Spleen (tissue), 11 donors: ENCODE results near the gene PXMP4. TPM values are rescaled to one million over a fixed set of nuclear protein-coding genes. Genes with fewer than 3 reads are reported as not detected.

Experiments
- DNase-seq: peaks from one replicate; pipeline ENCODE4 v3.0.0-alpha.2; 2020
- H3K27ac ChIP-seq, 8 donors: fragments of 200-600 bp; sonication (generic) in 7 of 8; 1 replicate in 4 of 8; 2 replicates in 4 of 8; pipeline versions ENCODE4 v1.5.0 to v1.8.0; 2016 to 2021; ENCODE audit warnings: inconsistent platforms in 4 of 8, mild to moderate bottlenecking in 4 of 8, moderate library complexity in 1 of 8
- H3K27me3 ChIP-seq, 7 donors: fragments of 200-600 bp; sonication (generic) in 6 of 7; replicated peaks in 1 of 7; 1 replicate in 4 of 7; 2 replicates in 3 of 7; pipeline versions ENCODE4 v1.5.0 to v1.8.0; 2016 to 2021; ENCODE audit warnings: inconsistent platforms in 3 of 7, mild to moderate bottlenecking in 1 of 7
- H3K36me3 ChIP-seq, 6 donors: fragments of 200-600 bp; sonication (generic) in 5 of 6; 1 replicate in 4 of 6; 2 replicates in 2 of 6; pipeline versions ENCODE4 v1.5.0 to v1.8.0; 2016 to 2021; ENCODE audit warnings: inconsistent platforms in 2 of 6
- H3K4me1 ChIP-seq, 6 donors: fragments of 200-600 bp; sonication (generic) in 5 of 6; 1 replicate in 3 of 6; 2 replicates in 3 of 6; pipeline versions ENCODE4 v1.5.0 to v1.8.0; 2016 to 2021; ENCODE audit warnings: inconsistent platforms in 3 of 6
- H3K4me3 ChIP-seq, 8 donors: fragments of 200-600 bp; sonication (generic) in 7 of 8; 1 replicate in 4 of 8; 2 replicates in 4 of 8; pipeline versions ENCODE4 v1.5.0 to v1.8.0; 2016 to 2021; ENCODE audit warnings: inconsistent platforms in 4 of 8, mild to moderate bottlenecking in 4 of 8, moderate library complexity in 2 of 8
- H3K9me3 ChIP-seq, 8 donors: fragments of 200-600 bp; sonication (generic) in 7 of 8; 1 replicate in 4 of 8; 2 replicates in 4 of 8; pipeline versions ENCODE4 v1.5.0 to v1.8.0; 2016 to 2021; ENCODE audit warnings: inconsistent platforms in 4 of 8
- CTCF ChIP-seq, 11 experiments: fragments of 200-600 bp in 7 of 11; fragments of 450-650 bp in 4 of 11; sonication (generic) in 4 of 11; IDR thresholded peaks in 8 of 11; conservative IDR thresholded peaks in 3 of 11; 1 replicate in 7 of 11; 2 replicates in 4 of 11; pipeline versions ENCODE4 v1.4.0 to v1.8.0; 2016 to 2021; ENCODE audit warnings: antibody characterized with exemption in 11 of 11, inconsistent platforms in 4 of 11, mild to moderate bottlenecking in 1 of 11
- POLR2A ChIP-seq, 3 donors: fragments of 450-650 bp; IDR thresholded peaks; one replicate each; pipeline ENCODE4 v1.5.1; 2017; ENCODE audit warnings: antibody characterized with exemption in 3 of 3, mild to moderate bottlenecking in 1 of 3
- POLR2AphosphoS5 ChIP-seq, 3 donors: sonication (generic); formaldehyde crosslinking; IDR thresholded peaks; one replicate each; pipeline ENCODE4 v1.5.1; 2017; ENCODE audit warnings: antibody characterized with exemption in 3 of 3
- WGBS, 5 donors: extraction: QIAGEN DNeasy Blood & Tissue Kit in 3 of 5; methylation state at CpG; one replicate each; pipeline versions ENCODE4 v1.1.5 to v1.1.7; 2013 to 2018; 5-methylcytosine and 5-hydroxymethylcytosine counted together
- intact Hi-C: fragments of 100-400 bp; cut with DNase I; formaldehyde crosslinking; loops from one replicate; pipeline ENCODE4 v1.15.0; 2023; ENCODE audit warnings: low total_unique reads
- polyA plus RNA-seq, 3 donors: library from polyadenylated mRNA; stranded (reverse); fragments of 200-250 nt; gene quantifications; one replicate each; pipeline ENCODE4 v1.2.1, GENCODE V29; 2013
- total RNA-seq, 7 donors: library from RNA; depleted of rRNA in 3 of 7; stranded (reverse); fragments of >200 nt in 3 of 7; fragmentation: NEBNext Ultra II Directional in 4 of 7; extraction: Animal tissue kit (Norgen Biotek cat#: 25700) in 4 of 7; gene quantifications; one replicate each; pipeline versions ENCODE4 v1.1.0 to v1.2.1, GENCODE V29; 2016 to 2021
- donor health status: healthy with polysubstance abuse.
- donor health status: DM: no; HTN: no; CAD: no; lungs with moderate emphysema.
- donor health status: DM: no; HTN: no; CAD: no.
- donor health status: Bipolar disorder and iron deficiency.
- donor health status: healthy.
- donor health status: DM: no; HTN: no; CAD: no.
- donor health status: DM: yes; HTN: yes; CAD: no.

The PXMP4 gene
- total and polyA plus RNA-seq, 10 donors, result 2.1 to 14.4 (median 6.9) TPM

GRCh38 chr20:33766686-33767085 is 46.6 kb upstream of the PXMP4 start:
- WGBS, 5 donors, result 92 to 100% (median 96%) methylated on average over 7 to 9 of the region's 9 CpGs
- Histone ChIP-seq H3K27me3 (no peaks in the 10 kb centered on the region), H3K4me3 (no peak overlapping the region), H3K36me3 (peaks cover 0 to 92% (median 18%) of the 10 kb centered on the region in 6 donors), H3K9me3 (no peaks in the 10 kb centered on the region), H3K27ac (no peak overlapping the region), H3K4me1 (no peaks in the 10 kb centered on the region)
- DNase-seq, result no peak
- intact Hi-C loops, result no loop called here
- TF ChIP-seq POLR2A (IDR thresholded peaks at IDR 0.05) (no peak), CTCF (IDR thresholded peaks at IDR 0.05 in 8 of 11, conservative IDR thresholded peaks at IDR 0.05 in 3 of 11) (no peak), POLR2AphosphoS5 (IDR thresholded peaks at IDR 0.05) (no peak)

GRCh38 chr20:33765592-33765991 is 45.5 kb upstream of the PXMP4 start:
- H3K27me3 ChIP-seq, result no peaks in the 10 kb centered on the region
- WGBS, 5 donors, result 91 to 98% (median 96%) methylated on average over 5 of the region's 5 CpGs
- H3K9me3 ChIP-seq, result no peaks in the 10 kb centered on the region
- H3K4me1 ChIP-seq, result no peaks in the 10 kb centered on the region
- no peak overlapping the region for H3K4me3 ChIP-seq
- intact Hi-C loops, result no loop called here
- no peak overlapping the region for H3K27ac ChIP-seq
- H3K36me3 ChIP-seq, result peaks cover 0 to 94% (median 20%) of the 10 kb centered on the region in 6 donors
- TF ChIP-seq POLR2AphosphoS5 (IDR thresholded peaks at IDR 0.05) (no peak), POLR2A (IDR thresholded peaks at IDR 0.05) (no peak), CTCF (IDR thresholded peaks at IDR 0.05 in 8 of 11, conservative IDR thresholded peaks at IDR 0.05 in 3 of 11) (no peak)
- DNase-seq, result no peak

GRCh38 chr20:33765099-33765498 is 45.0 kb upstream of the PXMP4 start:
- Histone ChIP-seq H3K27me3 (no peaks in the 10 kb centered on the region), H3K9me3 (no peaks in the 10 kb centered on the region), H3K4me3 (no peak overlapping the region), H3K36me3 (peaks cover 0 to 94% (median 20%) of the 10 kb centered on the region in 6 donors), H3K27ac (no peak overlapping the region), H3K4me1 (no peaks in the 10 kb centered on the region)
- DNase-seq, result no peak
- no peak for TF ChIP-seq POLR2AphosphoS5 (IDR thresholded peaks at IDR 0.05)
- TF ChIP-seq CTCF (IDR thresholded peaks at IDR 0.05 in 8 of 11, conservative IDR thresholded peaks at IDR 0.05 in 3 of 11), result no peak
- no peak for TF ChIP-seq POLR2A (IDR thresholded peaks at IDR 0.05)
- intact Hi-C loops, result no loop called here
- 86 to 94% (median 89%) methylated on average over 2 of the region's 2 CpGs for WGBS, 5 donors

- H3K36me3 ChIP-seq, result peaks cover 0 to 93% (median 32%) of the 10 kb centered on the region in 6 donors
- H3K4me1 ChIP-seq, result no peaks in the 10 kb centered on the region
- H3K4me3 ChIP-seq, result no peak overlapping the region
- no peak for DNase-seq
- H3K27me3 ChIP-seq, result no peaks in the 10 kb centered on the region
- no peak for TF ChIP-seq POLR2AphosphoS5 (IDR thresholded peaks at IDR 0.05)
- no peak for TF ChIP-seq CTCF (IDR thresholded peaks at IDR 0.05 in 8 of 11, conservative IDR thresholded peaks at IDR 0.05 in 3 of 11)
- TF ChIP-seq POLR2A (IDR thresholded peaks at IDR 0.05), result no peak
- H3K27ac ChIP-seq, result no peak overlapping the region
- intact Hi-C loops, result no loop called here
- peaks cover 0 to 11% (median 7%) of the 10 kb centered on the region in 8 donors for H3K9me3 ChIP-seq
- 91 to 100% (median 96%) methylated on average over 8 to 13 of the region's 13 CpGs for WGBS, 5 donors
Observed at GRCh38 chr20:33761698-33762250, 41.7 kb upstream of the PXMP4 start.
